PC-3 (cell line): Measurements from ENCODE around the gene PAWR. TPM values are rescaled to one million over a fixed set of nuclear protein-coding genes. Genes with fewer than 3 reads are reported as not detected.
A peak's percentile ranks its signal among the peaks of the same experiment; 100 is the strongest.

ENCODE experiments used
- ATAC-seq: fragments of 200-7000 bp; cut with Tn5 transposase; 2 replicates; pipeline ENCODE4 v1.9.1; 2020; ENCODE audit warnings: mild to moderate bottlenecking, moderate library complexity
- BruUV-seq: library from RNA; stranded (reverse); fragments of 400-500 nt; replicated peaks from 2 replicates; lab custom pipeline; 2021; lab: Mats Ljungman, UMichigan
- CTCF ChIA-PET: fragments of 300-600 bp; sonication (Branson Sonifier 250); formaldehyde crosslinking; loops from one replicate; lab custom pipeline; 2022; ENCODE audit warnings: antibody characterized with exemption; lab: Charles Lee
- POLR2A ChIA-PET: fragments of 300-600 bp; sonication (Branson Sonifier 250); formaldehyde crosslinking; loops from one replicate; lab custom pipeline; 2022; ENCODE audit warnings: antibody characterized with exemption; ENCODE audit not compliant: unreplicated experiment; lab: Charles Lee
- DNase-seq: peaks from one replicate; pipeline ENCODE4 v3.0.0-alpha.2; 2015
- H2AFZ ChIP-seq: fragments of 300-600 bp; sonication (generic); 2 replicates; pipeline ENCODE4 v1.6.0; 2016; ENCODE audit warnings: antibody characterized with exemption, low read length
- H3F3A ChIP-seq: fragments of 300-600 bp; sonication (generic); one replicate; pipeline ENCODE4 v1.6.0; 2017; ENCODE audit warnings: antibody characterized with exemption, low read length, control low read depth, mild to moderate bottlenecking; ENCODE audit not compliant: unreplicated experiment
- H3K27ac ChIP-seq: fragments of 300-600 bp; sonication (generic); 2 replicates; pipeline ENCODE4 v1.5.1; 2016; ENCODE audit warnings: mild to moderate bottlenecking, low read length
- H3K27me3 ChIP-seq: fragments of 300-600 bp; sonication (generic); 2 replicates; pipeline ENCODE4 v1.6.1; 2016; ENCODE audit warnings: low read length, mixed read lengths
- H3K36me3 ChIP-seq: fragments of 300-600 bp; sonication (generic); 2 replicates; pipeline ENCODE4 v1.6.1; 2016; ENCODE audit warnings: low read depth, mixed run types, low read length, mixed read lengths
- H3K4me1 ChIP-seq: fragments of 300-600 bp; sonication (generic); 2 replicates; pipeline ENCODE4 v1.5.1; 2016; ENCODE audit warnings: low read length; ENCODE audit not compliant: insufficient read depth
- H3K4me2 ChIP-seq: fragments of 300-600 bp; sonication (generic); 2 replicates; pipeline ENCODE4 v1.6.0; 2016; ENCODE audit warnings: low read length
- H3K4me3 ChIP-seq: fragments of 300-600 bp; sonication (generic); 2 replicates; pipeline ENCODE4 v1.5.1; 2016; ENCODE audit warnings: mild to moderate bottlenecking, low read length, mixed read lengths
- H3K79me2 ChIP-seq: fragments of 300-600 bp; sonication (generic); 2 replicates; pipeline ENCODE4 v1.6.1; 2017; ENCODE audit warnings: low read length, mixed read lengths
- H3K9ac ChIP-seq: fragments of 300-600 bp; sonication (generic); 2 replicates; pipeline ENCODE4 v1.6.0; 2016; ENCODE audit warnings: mild to moderate bottlenecking, low read length
- H3K9me2 ChIP-seq: fragments of 300-600 bp; sonication (generic); replicated peaks from 2 replicates; pipeline ENCODE4 v1.6.1; 2016; ENCODE audit warnings: mixed run types, low read length, mixed read lengths
- H3K9me3 ChIP-seq: fragments of 300-600 bp; sonication (generic); 2 replicates; pipeline ENCODE4 v1.6.1; 2016; ENCODE audit warnings: low read length, mixed read lengths
- H4K20me1 ChIP-seq: fragments of 300-600 bp; sonication (generic); 2 replicates; pipeline ENCODE4 v1.6.1; 2016; ENCODE audit warnings: low read length, mixed read lengths
- EZH2 ChIP-seq: fragments of 300-600 bp; sonication (generic); IDR thresholded peaks from one replicate; pipeline ENCODE4 v1.6.1; 2017; ENCODE audit warnings: antibody characterized with exemption, mild to moderate bottlenecking, low read length; ENCODE audit not compliant: unreplicated experiment
- EZH2phosphoT487 ChIP-seq: fragments of 300-600 bp; sonication (generic); IDR thresholded peaks from 2 replicates; pipeline ENCODE4 v1.6.1; 2018; ENCODE audit warnings: mild to moderate bottlenecking, antibody characterized with exemption, low read length, borderline replicate concordance
- intact Hi-C: fragments of 100-400 bp; cut with micrococcal nuclease; formaldehyde crosslinking; loops from 2 replicates; pipeline ENCODE4 v1.9.0; 2023
- total RNA-seq: library from RNA; depleted of rRNA; stranded (reverse); fragments of >200 nt; gene quantifications from 2 replicates; pipeline ENCODE4 v1.2.3, GENCODE V29; 2014
- TF ChIP-seq, protein P1 (sequence below): fragments of 300-600 bp; sonication (generic); conservative IDR thresholded peaks from 2 replicates; pipeline ENCODE4 v1.5.1; 2017; ENCODE audit warnings: antibody characterized with exemption, low read depth, mild to moderate bottlenecking, low read length

Gene PAWR
- total RNA-seq, 1 experiment from 2014 or later = 141 TPM

DNA sequence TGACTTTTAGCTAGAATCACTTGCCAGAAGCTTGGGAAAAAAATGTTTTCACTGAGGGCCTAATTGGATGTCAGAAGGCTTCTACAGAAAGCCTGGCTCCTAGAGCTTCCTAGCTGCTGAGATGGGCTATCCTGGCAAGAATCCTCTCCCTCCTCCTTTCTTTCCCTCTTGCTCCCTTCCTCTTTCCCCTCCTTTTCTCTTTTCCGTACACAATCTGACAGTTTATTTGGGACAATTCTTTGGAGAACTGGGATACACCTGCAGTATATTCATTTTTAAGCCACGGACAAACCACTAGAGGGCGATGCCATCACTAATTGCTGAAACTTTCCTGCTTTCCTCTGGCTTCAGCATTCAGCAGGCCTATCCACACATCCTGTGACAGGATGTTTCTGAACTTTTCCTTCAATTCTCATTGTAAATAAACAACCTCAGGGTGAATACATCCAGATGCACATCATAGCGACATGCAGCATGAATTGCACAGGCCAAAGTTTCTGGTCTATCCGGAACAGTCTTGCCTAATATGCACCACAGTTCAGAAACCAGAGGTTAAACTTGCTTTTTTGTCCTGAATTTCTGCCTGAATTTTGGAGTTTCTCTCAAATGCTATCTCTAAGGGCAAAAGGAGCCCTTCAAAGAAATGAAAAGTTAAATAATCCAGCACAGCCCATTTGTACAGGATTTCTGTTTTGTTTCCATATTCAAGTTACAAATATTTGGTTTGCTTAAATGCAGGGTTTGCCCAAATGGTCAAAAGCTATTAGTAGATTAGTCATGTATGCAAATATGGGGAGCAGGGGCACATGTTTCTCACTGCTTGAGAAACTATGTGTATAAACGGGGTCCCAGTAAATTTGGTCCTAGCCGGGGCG, 142.8 kb downstream of the PAWR start:
- H4K20me1 ChIP-seq = no peaks in the 10 kb centered on the region
- peaks cover 4% of the 10 kb centered on the region for H3F3A ChIP-seq
- H3K4me2 ChIP-seq = peak overlapping the region; percentile 78
- ATAC-seq (peak; percentile 22), DNase-seq (peak; percentile 91)
- H3K27ac ChIP-seq = peak overlapping the region; percentile 97
- POLR2A ChIA-PET = interaction anchor here (0.5 to 1.6 kb wide), 8 partner anchors 15 to 603 kb away, joined by 3 to 17 read pairs (median 5); partner anchors contain the start of gene PAWR
- BruUV-seq = TSS peak; percentile 79
- TF ChIP-seq EZH2phosphoT487 = no peak
- TF ChIP-seq, protein P1, sequence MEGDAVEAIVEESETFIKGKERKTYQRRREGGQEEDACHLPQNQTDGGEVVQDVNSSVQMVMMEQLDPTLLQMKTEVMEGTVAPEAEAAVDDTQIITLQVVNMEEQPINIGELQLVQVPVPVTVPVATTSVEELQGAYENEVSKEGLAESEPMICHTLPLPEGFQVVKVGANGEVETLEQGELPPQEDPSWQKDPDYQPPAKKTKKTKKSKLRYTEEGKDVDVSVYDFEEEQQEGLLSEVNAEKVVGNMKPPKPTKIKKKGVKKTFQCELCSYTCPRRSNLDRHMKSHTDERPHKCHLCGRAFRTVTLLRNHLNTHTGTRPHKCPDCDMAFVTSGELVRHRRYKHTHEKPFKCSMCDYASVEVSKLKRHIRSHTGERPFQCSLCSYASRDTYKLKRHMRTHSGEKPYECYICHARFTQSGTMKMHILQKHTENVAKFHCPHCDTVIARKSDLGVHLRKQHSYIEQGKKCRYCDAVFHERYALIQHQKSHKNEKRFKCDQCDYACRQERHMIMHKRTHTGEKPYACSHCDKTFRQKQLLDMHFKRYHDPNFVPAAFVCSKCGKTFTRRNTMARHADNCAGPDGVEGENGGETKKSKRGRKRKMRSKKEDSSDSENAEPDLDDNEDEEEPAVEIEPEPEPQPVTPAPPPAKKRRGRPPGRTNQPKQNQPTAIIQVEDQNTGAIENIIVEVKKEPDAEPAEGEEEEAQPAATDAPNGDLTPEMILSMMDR = peak; percentile 96
- H3K9me2 ChIP-seq = no peaks in the 10 kb centered on the region
- H2AFZ ChIP-seq = 0 out of 2 replicates have a peak overlapping the region, but pooled peaks have one; percentile 20
- peaks cover 47% of the 10 kb centered on the region for H3K4me1 ChIP-seq
- intact Hi-C loops = loop anchor here (1.0 to 10.0 kb wide), 8 partner anchors 39 to 639 kb away; partner anchors contain the start of gene PPP1R12A
- H3K36me3 ChIP-seq = peaks cover 12% of the 10 kb centered on the region; the same call in 1 of the 2 replicates
- H3K79me2 ChIP-seq = no peaks in the 10 kb centered on the region
- peak overlapping the region; percentile 47 for H3K4me3 ChIP-seq
- CTCF ChIA-PET = interaction anchor here (0.6 to 1.8 kb wide), 6 partner anchors 15 to 132 kb away, joined by 3 to 26 read pairs (median 4); no protein-coding TSS in a partner anchor
- H3K9ac ChIP-seq = peak overlapping the region; percentile 73
- H3K9me3 ChIP-seq = no peaks in the 10 kb centered on the region
- no peaks in the 10 kb centered on the region for H3K27me3 ChIP-seq

DNA sequence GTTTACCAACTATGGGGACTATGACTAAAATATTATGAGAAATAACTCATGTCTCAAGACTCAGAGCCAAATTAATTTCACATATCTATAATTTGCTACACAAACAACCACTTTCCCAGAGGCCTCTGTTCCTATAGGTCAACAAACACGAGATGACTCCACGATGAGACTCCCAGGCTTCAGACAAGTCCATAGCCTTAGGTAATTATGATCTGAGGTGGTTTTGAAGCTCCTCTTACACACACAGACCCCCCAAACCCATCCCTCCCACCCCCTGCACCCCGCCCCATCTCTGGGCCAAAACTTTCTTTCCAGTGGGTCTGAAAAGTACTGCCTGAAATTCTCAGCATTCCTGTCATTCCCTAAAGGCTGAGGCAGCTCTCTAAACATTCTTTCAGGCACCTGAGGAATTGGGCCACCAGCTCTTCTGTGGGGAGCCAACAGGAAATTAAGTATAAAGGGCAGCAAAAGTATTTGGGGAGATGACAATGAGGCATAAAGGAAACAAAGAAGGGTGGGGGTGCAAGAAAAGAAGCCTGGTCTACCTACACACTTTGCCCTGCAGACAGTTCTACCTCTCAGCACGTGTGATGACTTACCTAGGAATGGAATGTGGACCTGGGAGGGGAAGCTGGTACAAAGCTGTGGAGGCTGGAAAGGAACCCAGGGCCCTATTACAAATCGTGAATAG, 143.6 kb downstream of the PAWR start:
- ATAC-seq (peak; percentile 75), DNase-seq (peak; percentile 98)
- H3F3A ChIP-seq = peaks cover 4% of the 10 kb centered on the region
- H3K9me3 ChIP-seq = no peaks in the 10 kb centered on the region
- H3K9ac ChIP-seq = peak overlapping the region; percentile 73
- peak overlapping the region; percentile 97 for H3K27ac ChIP-seq
- POLR2A ChIA-PET = interaction anchor here (0.5 to 1.6 kb wide), 10 partner anchors 14 to 1106 kb away, joined by 3 to 17 read pairs (median 4); partner anchors contain the start of gene PAWR
- intact Hi-C loops = loop anchor here (1.0 to 10.0 kb wide), 8 partner anchors 38 to 640 kb away; partner anchors contain the start of gene PPP1R12A
- H3K4me1 ChIP-seq = peaks cover 47% of the 10 kb centered on the region
- peak overlapping the region; percentile 78 for H3K4me2 ChIP-seq
- H4K20me1 ChIP-seq = no peaks in the 10 kb centered on the region
- H2AFZ ChIP-seq = 0 out of 2 replicates have a peak overlapping the region, but pooled peaks have one; percentile 20
- H3K27me3 ChIP-seq = no peaks in the 10 kb centered on the region
- H3K36me3 ChIP-seq = peaks cover 5% of the 10 kb centered on the region; the same call in 1 of the 2 replicates
- no peaks in the 10 kb centered on the region for H3K79me2 ChIP-seq
- no peaks in the 10 kb centered on the region for H3K9me2 ChIP-seq
- TF ChIP-seq EZH2phosphoT487 = no peak
- TF ChIP-seq, protein P1 = no peak
- TF ChIP-seq EZH2 = no peak
- no TSS peak for BruUV-seq
- CTCF ChIA-PET = interaction anchor here (0.6 to 1.8 kb wide), 7 partner anchors 14 to 191 kb away, joined by 3 to 26 read pairs (median 4); no protein-coding TSS in a partner anchor
- peak overlapping the region; percentile 47; the same call in 1 of the 2 replicates for H3K4me3 ChIP-seq
